ENCODE measurements around the gene LSG1. TPM values are rescaled to one million over a fixed set of nuclear protein-coding genes. Genes with fewer than 3 reads are reported as not detected.
A peak's percentile ranks its signal among the peaks of the same experiment; 100 is the strongest.

Gene LSG1
- total RNA-seq, 1 donor from 2014 or later = 55.4 TPM

DNA sequence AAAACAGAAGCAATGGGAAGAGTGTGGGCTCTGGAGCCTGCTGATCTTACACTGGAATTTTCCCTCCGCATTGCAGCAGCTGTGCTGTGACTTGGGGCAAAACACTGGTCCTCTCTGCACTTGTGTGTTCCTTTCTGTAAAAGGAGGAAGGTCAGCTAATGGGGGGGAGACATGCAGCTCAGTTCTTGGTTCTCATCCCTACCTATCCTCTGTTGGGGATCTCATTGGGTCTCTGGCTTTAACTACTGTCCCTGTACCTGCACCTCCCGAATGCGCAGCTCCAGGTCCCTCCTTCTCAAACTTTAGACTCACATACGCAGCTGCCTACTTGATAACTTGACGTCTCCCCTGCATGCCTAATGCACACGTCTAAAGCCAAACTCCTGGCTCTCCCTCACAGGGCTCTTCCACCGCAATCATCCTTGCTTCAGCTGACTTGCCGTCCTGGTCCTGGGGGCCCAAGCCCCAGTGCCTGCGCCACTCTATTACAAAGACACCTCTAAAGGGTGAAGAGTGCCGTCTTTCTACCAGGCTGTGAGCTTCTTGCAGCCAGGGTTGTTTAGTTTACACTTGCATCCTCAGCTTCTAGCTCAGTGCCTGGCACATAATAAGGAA lies 32.9 kb downstream of the LSG1 start:
- ChIA-PET CTCF (no interaction called here), POLR2A (interaction anchor here (0.6 kb wide), 1 partner anchor 16 kb away, joined by 6 read pairs; no protein-coding TSS in a partner anchor)
- no peak for ATAC-seq (ENCODE audit: low read depth)
- no peak for TF ChIP-seq CTCF (IDR thresholded peaks at IDR 0.05)
- no peak for DNase-seq
- Mint-ChIP-seq H3K36me3 (ENCODE audit: low read depth) (peaks cover 38% of the 10 kb centered on the region), H3K4me3 (no peak overlapping the region), H3K4me1 (peaks cover 10% of the 10 kb centered on the region), H3K27me3 (no peaks in the 10 kb centered on the region), H3K9me3 (no peaks in the 10 kb centered on the region), H3K27ac (no peak overlapping the region)
- intact Hi-C loops (cut with micrococcal nuclease) = no loop called here

DNA sequence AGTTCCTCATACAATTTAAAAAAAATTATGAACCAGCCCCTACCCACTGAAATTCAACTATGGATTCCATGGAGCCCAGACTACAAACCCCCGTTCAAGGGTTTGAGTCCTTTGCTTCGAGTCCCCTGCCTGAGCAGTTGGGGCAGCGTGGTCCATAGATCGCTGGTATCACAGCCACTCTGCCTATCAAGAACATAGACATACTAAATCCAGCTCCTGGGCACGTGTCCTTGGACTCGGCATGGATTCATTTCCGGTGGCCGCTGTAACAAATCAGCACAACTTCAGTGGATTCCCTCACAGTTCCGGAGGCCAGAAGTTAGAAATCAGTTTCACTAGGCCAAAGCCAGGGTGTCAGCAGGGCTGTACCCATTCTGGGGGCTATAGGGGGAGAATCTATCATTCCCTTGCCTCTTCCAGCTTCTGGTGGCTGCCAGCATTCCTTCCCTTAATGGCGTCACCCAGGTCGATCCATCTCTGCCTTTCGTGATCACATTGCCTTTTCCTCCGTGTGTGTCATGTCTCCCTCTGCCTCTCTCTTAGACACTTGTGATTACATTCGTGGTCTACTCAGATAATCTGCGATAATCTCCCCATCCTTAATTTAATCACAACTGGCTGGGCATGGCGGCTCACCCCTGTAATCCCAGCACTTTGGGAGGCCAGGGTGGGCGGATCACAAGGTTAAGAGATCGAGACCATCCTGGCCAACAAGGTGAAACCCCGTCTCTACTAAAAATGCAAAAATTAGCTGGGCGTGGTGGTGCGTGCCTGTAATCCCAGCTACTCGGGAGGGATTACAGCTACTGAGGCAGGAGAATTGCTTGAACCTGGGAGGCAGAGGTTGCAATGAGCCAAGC lies 34.2 kb downstream of the LSG1 start:
- no peaks in the 10 kb centered on the region for H3K9me3 Mint-ChIP-seq
- H3K4me3 Mint-ChIP-seq = no peak overlapping the region
- CTCF ChIA-PET = no interaction called here
- peaks cover 27% of the 10 kb centered on the region for H3K36me3 Mint-ChIP-seq (ENCODE audit: low read depth)
- intact Hi-C loops (cut with micrococcal nuclease) = no loop called here
- no peak overlapping the region for H3K27ac Mint-ChIP-seq
- POLR2A ChIA-PET = no interaction called here
- H3K27me3 Mint-ChIP-seq = no peaks in the 10 kb centered on the region
- peaks cover 15% of the 10 kb centered on the region for H3K4me1 Mint-ChIP-seq
- ATAC-seq (ENCODE audit: low read depth) = no peak
- TF ChIP-seq CTCF (IDR thresholded peaks at IDR 0.05) = no peak
- DNase-seq = no peak

DNA sequence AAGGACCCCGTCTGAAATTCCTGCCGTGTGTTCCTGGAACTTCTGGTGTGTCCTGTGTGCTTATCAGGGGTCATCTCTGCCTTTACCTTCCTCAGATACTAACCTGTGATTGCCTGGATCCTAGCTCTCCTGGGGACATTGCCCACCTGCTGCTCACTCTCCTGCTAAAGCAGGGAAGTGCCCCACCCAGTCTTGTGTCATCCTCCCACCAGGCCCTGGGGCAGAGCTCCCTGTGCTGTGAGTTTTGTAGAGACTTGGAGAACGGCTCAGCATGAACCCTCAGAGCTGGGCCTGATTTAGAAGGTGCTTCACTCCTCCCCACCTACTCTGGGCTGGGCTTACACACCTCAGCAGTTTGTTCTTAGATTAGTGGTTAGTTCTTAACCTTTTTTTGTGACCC lies 34.9 kb downstream of the LSG1 start:
- intact Hi-C loops (cut with micrococcal nuclease) = no loop called here
- H3K27ac Mint-ChIP-seq = no peak overlapping the region
- ATAC-seq (ENCODE audit: low read depth) (no peak), DNase-seq (no peak)
- H3K4me3 Mint-ChIP-seq = no peak overlapping the region
- ChIA-PET POLR2A (no interaction called here), CTCF (no interaction called here)
- H3K27me3 Mint-ChIP-seq = no peaks in the 10 kb centered on the region
- peaks cover 16% of the 10 kb centered on the region for H3K4me1 Mint-ChIP-seq
- TF ChIP-seq CTCF (IDR thresholded peaks at IDR 0.05) = no peak
- H3K36me3 Mint-ChIP-seq (ENCODE audit: low read depth) = peaks cover 23% of the 10 kb centered on the region
- no peaks in the 10 kb centered on the region for H3K9me3 Mint-ChIP-seq

GRCh38 chr3:194633349-194634004 lies 38.5 kb downstream of the LSG1 start, which contains the start of gene TMEM44:
TMEM44 (minus strand) TSS chr3:194633419; CDS start chr3:194633215, 204 bp downstream.
- DNase-seq (peak; percentile 75), ATAC-seq (ENCODE audit: low read depth) (peak; percentile 85)
- no peaks in the 10 kb centered on the region for H3K9me3 Mint-ChIP-seq
- H3K27me3 Mint-ChIP-seq = no peaks in the 10 kb centered on the region
- H3K36me3 Mint-ChIP-seq (ENCODE audit: low read depth) = no peaks in the 10 kb centered on the region
- TF ChIP-seq CTCF (IDR thresholded peaks at IDR 0.05) = no peak
- POLR2A ChIA-PET = interaction anchor here (0.6 to 1.2 kb wide), 3 partner anchors 39 to 168 kb away, joined by 3 read pairs; partner anchors contain the start of gene LSG1
- CTCF ChIA-PET = interaction anchor here (0.6 to 1.6 kb wide), 4 partner anchors 8 to 1217 kb away, joined by 3 to 8 read pairs (median 4); no protein-coding TSS in a partner anchor
- intact Hi-C loops (cut with micrococcal nuclease) = loop anchor here (1.0 kb wide), 1 partner anchor 39 kb away; the partner anchor contains the start of gene LSG1
- peak within 1 kb of the TSS; percentile 46 for H3K27ac Mint-ChIP-seq
- peak within 1 kb of the TSS; percentile 86 for H3K4me3 Mint-ChIP-seq
- peaks cover 11% of the 10 kb centered on the region for H3K4me1 Mint-ChIP-seq

Measured in activated B cell treated with CpG ODN at 0.5 μM for 24 hours (primary cell).